Progenitor cell of endocrine pancreas (in vitro differentiated cells): Measurements from ENCODE around the gene RUNX3. TPM values are rescaled to one million over a fixed set of nuclear protein-coding genes. Genes with fewer than 3 reads are reported as not detected.
"Not testable (repeated sequence)": the region's sequence is repeated elsewhere in the genome, so short reads cannot be mapped to it uniquely, and the experiment has no call there.

Experiments used
- DNase-seq: peaks from one replicate; pipeline ENCODE4 v3.0.0; 2021; ENCODE audit warnings: low spot score; ENCODE audit not compliant: unreplicated experiment
- H3K27ac Mint-ChIP-seq: 2 replicates; pipeline ENCODE4 v1.8.0; 2021; ENCODE audit warnings: mild to moderate bottlenecking, moderate library complexity, mixed read lengths
- H3K27me3 Mint-ChIP-seq: 2 replicates; pipeline ENCODE4 v1.8.0; 2021; ENCODE audit warnings: mixed read lengths
- H3K36me3 Mint-ChIP-seq: 2 replicates; pipeline ENCODE4 v1.8.0; 2022; ENCODE audit warnings: mixed read lengths; ENCODE audit not compliant: insufficient read depth
- H3K4me1 Mint-ChIP-seq: 2 replicates; pipeline ENCODE4 v1.8.0; 2021; ENCODE audit warnings: low read depth, mixed read lengths
- H3K4me3 Mint-ChIP-seq: 2 replicates; pipeline ENCODE4 v1.8.0; 2021; ENCODE audit warnings: low read depth, mild to moderate bottlenecking, moderate library complexity, mixed read lengths
- H3K9me3 Mint-ChIP-seq: 2 replicates; pipeline ENCODE4 v1.8.0; 2021; ENCODE audit warnings: low read depth, mixed read lengths
- CTCF ChIP-seq: fragments of 200-600 bp; sonication (generic); IDR thresholded peaks from one replicate; pipeline ENCODE4 v1.5.0; 2021; ENCODE audit warnings: antibody characterized with exemption, mild to moderate bottlenecking; ENCODE audit not compliant: unreplicated experiment
- total RNA-seq: library from RNA; stranded (reverse); gene quantifications from 2 replicates; pipeline ENCODE4 v1.2.1, GENCODE V29; 2021

RUNX3 gene
- total RNA-seq, 1 donor from 2014 or later: not detected

- DNase-seq: no peak
- peaks cover 6% of the 10 kb centered on the region for H3K9me3 Mint-ChIP-seq
Observed at GRCh38 chr1:24893431-24893830, 36.6 kb downstream of the RUNX3 start.

GRCh38 chr1:24892188-24893153 is 37.6 kb downstream of the RUNX3 start:
- H3K27me3 Mint-ChIP-seq: peaks cover 4% of the 10 kb centered on the region
- H3K9me3 Mint-ChIP-seq: peaks cover 6% of the 10 kb centered on the region
- no peak for DNase-seq
- H3K27ac Mint-ChIP-seq: no peak overlapping the region
- no peaks in the 10 kb centered on the region for H3K4me1 Mint-ChIP-seq
- no peak overlapping the region for H3K4me3 Mint-ChIP-seq
- TF ChIP-seq CTCF: no peak
- peaks cover 1% of the 10 kb centered on the region for H3K36me3 Mint-ChIP-seq

More at GRCh38 chr1:24893431-24893830, 36.6 kb downstream of the RUNX3 start:
- Mint-ChIP-seq H3K27me3 (peaks cover 7% of the 10 kb centered on the region), H3K4me1 (no peaks in the 10 kb centered on the region), H3K4me3 (no peak overlapping the region), H3K27ac (no peak overlapping the region), H3K36me3 (peaks cover 1% of the 10 kb centered on the region)
- TF ChIP-seq CTCF: no peak

- not testable (repeated sequence) for H3K36me3 Mint-ChIP-seq, DNase-seq, H3K9me3 Mint-ChIP-seq, H3K27ac Mint-ChIP-seq, H3K4me1 Mint-ChIP-seq, H3K4me3 Mint-ChIP-seq
- H3K27me3 Mint-ChIP-seq: peaks cover 11% of the 10 kb centered on the region
Observed at GRCh38 chr1:24891367-24891766, 38.7 kb downstream of the RUNX3 start.

- no peak for TF ChIP-seq CTCF
- DNase-seq: no peak
- Mint-ChIP-seq H3K27ac (no peak overlapping the region), H3K27me3 (peaks cover 11% of the 10 kb centered on the region), H3K4me1 (no peaks in the 10 kb centered on the region), H3K9me3 (peaks cover 6% of the 10 kb centered on the region), H3K36me3 (peaks cover 1% of the 10 kb centered on the region), H3K4me3 (no peak overlapping the region)
Observed at GRCh38 chr1:24890887-24891286, 39.2 kb downstream of the RUNX3 start.

GRCh38 chr1:24888971-24889676 is 41.0 kb downstream of the RUNX3 start:
- Mint-ChIP-seq H3K4me1 (no peaks in the 10 kb centered on the region), H3K27ac (no peak overlapping the region), H3K36me3 (peaks cover 3% of the 10 kb centered on the region), H3K9me3 (peaks cover 9% of the 10 kb centered on the region), H3K27me3 (peaks cover 14% of the 10 kb centered on the region), H3K4me3 (no peak overlapping the region)
- TF ChIP-seq CTCF: no peak
- no peak for DNase-seq
